NCI-H2107 (cell line): ENCODE results near the gene OSTM1.

Source experiments
- DNase-seq: peaks from one replicate; lab custom pipeline; 2025; lab: John Stamatoyannopoulos, UW

The OSTM1 gene

DNA sequence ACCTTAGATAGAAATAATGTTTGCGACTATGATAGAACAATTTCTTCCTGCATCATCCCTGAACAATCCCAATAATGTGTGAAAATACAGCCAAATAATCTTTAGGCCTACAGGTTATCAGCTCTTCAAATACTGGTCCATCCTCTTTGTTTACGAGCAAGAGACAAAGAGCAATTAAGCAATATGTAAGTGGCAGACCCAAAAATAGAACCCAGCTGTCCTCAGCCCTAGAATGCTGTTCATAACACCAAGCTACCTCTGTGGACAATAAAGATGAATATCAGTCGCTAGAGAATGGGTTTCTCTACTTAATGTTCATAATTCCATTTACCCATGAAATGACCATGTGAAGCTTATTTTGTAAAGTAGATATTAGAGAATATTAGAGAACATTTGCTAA lies 28.4 kb upstream of the OSTM1 start:
- no peak for DNase-seq

- DNase-seq, result no peak
Measured at GRCh38 chr6:108100003-108100402, 25.5 kb upstream of the OSTM1 start.

- DNase-seq, result no peak
Measured at GRCh38 chr6:108097882-108098281, 23.3 kb upstream of the OSTM1 start.

- no peak for DNase-seq
Measured at GRCh38 chr6:108093781-108094300, 19.3 kb upstream of the OSTM1 start.

DNA sequence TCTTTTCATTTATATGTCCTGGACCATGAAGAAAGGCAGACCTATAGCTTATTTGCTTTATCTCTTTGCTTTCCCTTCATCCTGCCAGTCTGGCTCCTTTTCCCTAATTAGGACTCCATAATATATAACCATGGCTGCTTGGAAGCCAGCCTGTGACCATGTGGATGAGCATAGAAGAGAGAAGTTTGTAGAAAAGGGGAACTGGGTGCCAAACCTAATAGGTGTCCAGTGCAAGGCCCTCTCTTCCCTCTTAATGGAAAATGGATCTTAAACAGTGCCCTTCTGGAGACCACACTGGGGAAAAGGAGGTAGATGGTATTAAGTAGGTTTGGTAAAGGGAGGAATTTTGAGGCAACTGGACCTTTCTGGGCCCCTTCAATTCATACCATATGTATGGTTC lies 16.7 kb upstream of the OSTM1 start:
- DNase-seq, result no peak

GRCh38 chr6:108083349-108083748 lies 8.8 kb upstream of the OSTM1 start:
- no peak for DNase-seq

DNA sequence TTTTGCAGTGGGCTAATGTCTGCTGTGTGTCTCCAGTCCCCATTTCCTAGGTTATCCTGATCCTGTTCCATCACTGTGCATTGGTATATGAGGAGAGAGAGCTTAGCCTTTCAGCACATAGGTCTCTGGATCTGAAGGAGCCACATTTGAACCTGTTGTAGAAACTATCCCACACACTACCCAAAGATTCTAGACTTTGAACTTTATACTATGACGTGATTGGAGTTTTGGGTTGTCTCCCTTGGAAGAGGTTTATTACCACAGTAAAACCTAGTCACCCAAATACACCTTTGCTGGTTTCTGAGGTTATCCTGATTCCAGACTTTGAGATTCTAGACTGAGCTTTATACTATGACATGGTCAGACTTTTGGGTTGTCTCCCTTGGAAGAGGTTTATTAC lies 8.0 kb upstream of the OSTM1 start:
- DNase-seq, result no peak

DNA sequence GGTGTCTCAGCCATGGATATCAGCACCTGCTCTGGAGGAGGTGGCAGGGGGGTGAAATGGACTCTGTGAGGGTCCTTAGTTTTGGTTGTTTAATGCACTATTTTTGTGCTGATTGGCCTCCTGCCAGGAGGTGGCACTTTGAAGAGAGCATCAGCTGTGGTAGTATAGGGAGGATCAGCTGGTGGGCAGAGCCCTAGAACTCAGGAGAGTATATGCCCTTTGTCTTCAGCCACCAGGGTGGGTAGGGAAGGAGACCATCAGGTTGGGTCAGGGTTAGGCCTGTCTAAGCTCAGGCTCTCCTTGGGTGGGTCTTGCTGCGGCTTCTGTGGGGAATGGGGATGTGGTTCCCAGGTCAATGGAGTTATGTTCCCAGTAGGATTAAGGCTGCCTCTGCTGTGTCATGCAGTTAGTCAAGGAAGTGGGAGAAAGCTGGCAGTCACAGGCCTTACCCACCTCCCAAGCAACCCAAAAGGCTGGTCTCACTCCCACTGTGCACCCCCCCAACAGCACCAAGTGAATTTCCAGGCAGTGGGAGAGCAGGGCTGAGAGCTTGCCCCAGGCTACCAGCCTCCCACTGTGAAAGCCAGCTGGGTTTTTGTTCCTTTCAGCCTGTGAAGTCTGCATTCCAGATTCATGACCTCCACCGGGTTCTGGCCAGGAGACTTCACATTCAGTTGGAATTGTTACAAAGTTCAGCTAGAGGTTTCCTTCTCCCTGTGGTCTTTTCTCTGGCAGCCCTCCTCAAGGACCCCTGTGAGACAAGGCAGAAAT lies 5.7 kb upstream of the OSTM1 start:
- no peak for DNase-seq

DNA sequence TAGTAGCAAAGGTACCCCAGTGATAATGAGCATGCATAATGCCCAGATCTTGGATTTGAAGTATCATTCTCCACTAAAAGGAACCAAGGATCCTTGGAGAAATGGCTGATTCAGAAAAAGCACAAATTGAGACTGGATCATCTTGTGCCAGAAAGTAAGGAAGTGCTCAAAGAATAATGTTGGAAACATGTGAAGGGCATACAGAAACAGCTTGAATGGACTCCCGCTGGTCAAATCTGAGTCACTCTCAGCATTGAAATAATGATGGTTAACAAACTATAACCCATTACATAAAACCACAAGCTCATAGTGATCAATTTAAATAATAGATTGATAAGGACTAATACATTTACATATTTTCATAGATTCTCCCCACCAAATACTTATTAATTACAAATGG lies 3.6 kb upstream of the OSTM1 start:
- DNase-seq, result no peak

DNA sequence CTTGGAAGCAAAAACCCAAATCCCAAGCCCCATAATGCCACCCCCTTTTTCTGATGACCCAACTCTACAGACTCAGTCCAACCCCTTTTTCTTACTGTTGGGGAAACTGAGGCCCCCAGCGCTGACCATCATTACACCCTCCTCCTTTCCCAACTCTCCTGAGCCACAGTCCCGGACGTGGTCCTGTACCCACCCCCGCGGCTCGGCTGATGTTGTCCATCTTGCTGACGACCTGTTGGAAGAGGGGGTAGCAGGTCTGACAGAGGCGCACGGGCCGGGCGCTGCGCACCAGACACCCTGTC lies 533 bp downstream of the OSTM1 start:
- no peak for DNase-seq

GRCh38 chr6:108071736-108072276 lies 2.7 kb downstream of the OSTM1 start:
- DNase-seq, result no peak

GRCh38 chr6:108068618-108069017 lies 5.9 kb downstream of the OSTM1 start:
- DNase-seq, result no peak

- DNase-seq, result no peak
Measured at GRCh38 chr6:108068182-108068581, 6.4 kb downstream of the OSTM1 start.

GRCh38 chr6:108052706-108053105 lies 21.8 kb downstream of the OSTM1 start:
- no peak for DNase-seq

- DNase-seq, result no peak
Measured at GRCh38 chr6:108051481-108051880, 23.1 kb downstream of the OSTM1 start.

DNA sequence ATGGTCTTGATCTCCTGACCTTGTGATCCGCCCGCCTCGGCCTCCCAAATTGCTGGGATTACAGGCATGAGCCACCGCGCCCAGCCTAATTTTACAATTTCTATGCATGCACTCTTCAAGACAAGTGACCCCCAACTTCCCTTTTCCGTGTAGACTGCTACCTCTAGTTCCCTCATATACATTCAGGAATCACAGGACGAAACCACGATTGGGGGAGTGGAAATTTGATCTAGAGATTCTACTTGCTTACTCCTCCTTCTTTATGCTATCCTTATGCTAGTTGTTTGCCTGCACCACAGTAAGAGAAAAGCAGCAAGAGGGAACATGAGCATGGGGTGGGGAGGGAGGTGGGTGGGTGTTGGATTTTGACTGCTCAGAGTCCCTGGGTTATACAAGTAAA lies 34.9 kb downstream of the OSTM1 start:
- DNase-seq, result no peak

GRCh38 chr6:108036884-108037283 lies 37.7 kb downstream of the OSTM1 start:
- DNase-seq, result no peak

DNA sequence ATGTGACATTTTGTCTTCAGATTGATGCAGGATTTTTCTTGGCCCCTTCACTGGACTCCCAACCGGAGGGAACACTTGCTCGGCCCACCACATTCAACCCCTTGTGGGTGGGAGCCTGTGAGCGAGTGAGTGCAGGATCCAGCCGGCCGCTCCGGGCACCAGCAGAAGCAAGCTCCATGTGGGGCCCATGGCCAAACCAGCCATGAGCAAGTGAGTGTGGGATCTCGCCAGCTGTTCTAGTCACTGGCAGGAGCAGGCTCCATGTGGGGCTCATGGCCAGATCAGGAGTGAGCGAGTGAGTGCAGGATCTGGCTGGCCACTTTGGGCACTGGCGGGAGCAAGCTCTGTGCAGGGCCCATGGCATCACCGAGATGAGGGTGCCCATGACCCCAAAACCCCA lies 42.6 kb downstream of the OSTM1 start:
- no peak for DNase-seq

GRCh38 chr6:108030211-108030610 lies 44.3 kb downstream of the OSTM1 start:
- no peak for DNase-seq

DNA sequence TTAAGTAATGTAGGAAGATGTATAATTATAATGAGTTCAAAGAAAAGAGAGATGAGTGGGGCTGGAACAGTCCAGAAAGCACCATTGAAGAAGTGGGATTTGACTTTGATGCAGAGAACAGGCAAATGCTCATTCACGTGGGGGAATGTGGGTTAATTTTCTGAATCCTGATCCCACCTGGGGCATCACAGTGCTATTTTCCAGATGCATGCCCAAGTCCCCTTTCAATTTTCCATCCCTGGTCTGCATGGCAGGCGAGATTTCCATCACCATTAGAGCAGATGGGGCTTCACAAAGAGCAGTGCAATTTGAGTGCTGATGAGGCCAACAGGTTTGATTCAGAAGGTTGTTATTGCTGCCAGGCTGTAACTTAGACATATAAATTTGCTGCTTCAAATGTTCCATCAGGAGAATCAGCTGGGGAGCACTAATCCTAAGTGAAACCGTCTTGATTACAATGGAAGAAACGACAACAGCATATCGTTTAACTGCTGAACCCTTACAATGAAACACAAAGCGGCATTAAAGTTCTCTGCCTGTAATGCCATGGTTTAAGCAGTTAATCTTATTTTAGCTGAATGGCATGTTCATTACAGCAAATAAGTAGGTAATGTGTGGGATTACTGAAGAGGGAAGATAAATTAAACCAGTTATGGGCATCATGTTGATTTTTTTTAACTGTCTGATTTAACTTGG lies 45.2 kb downstream of the OSTM1 start:
- no peak for DNase-seq

DNA sequence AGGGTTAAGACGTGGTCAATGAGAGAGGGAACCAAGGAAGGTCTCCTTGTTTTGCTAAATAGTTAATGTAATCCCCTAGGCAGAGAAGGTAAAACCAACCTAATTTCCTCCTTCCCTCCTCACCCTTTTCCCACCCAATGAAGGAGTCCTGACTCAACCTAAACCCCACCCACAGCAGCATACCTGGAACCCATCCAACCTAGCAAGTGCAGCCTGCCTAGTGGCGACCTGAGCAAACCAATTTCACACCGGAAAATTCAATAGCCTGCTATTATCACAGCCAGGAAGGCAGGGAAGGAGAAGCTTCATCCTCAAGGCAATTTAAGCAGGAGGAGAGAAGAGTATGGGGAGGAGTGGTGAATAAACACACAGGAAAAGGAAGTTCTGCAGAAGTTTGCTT lies 46.9 kb downstream of the OSTM1 start:
- no peak for DNase-seq

DNA sequence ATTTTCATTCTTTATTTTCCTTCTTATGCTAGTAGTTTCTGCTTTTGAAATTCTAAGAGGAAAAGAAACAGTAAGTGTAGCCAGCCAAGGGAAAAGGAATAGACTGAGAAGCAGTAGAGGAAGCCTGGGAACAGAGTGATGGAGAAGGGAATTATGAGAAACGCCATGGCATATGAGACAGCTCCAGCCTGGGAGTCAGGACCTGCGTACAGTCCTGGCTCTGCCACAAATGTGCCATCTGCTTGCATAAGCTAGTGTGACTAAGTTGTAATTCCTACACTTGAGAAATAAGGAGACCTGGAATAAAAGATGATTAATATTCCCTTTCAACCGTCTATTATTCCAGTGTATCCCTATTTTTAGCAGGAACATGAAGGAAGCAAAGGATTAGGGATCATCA lies 47.5 kb downstream of the OSTM1 start:
- no peak for DNase-seq

DNA sequence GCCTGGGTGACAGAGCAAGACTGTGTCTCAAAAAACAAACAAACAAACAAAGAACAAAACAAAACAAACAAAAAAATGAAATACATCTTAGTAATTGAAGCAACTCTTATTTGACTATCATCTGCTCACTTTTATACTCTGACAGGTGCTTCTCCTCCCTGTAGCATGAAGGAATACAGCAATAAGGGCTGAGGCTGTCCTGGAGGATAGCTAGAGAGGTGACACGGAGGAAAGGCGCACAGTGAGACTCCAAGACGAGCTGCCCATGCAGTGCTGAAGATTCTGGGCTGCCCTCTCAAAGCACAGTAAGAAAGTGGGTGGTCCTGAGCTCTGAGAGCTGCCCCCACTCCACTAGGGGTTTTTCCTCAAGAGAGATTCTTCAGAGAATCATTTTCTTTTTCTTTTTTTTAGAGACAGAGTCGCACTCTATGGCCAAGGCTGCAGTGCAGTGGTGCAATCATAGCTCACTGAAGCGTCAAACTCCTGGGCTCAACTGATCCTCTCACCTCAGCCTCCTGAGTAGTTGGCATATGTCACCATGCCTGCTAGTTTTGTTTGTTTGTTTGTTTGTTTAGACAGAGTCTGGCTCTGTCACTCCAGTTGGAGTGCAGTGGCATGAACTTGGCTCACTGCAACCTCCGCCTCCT lies 50.0 kb downstream of the OSTM1 start:
- no peak for DNase-seq
